Stimulated activated memory B cell treated with anti-CD40 and anti-IgM and Interleukin-4, amounts not matched to agents 10 μg/mL and 1 μg/mL and 100 μg/mL, for 72 hours (primary cell): ENCODE results near the gene PLPPR1.

Experiments used
- ATAC-seq: fragments of 150-1000 bp; cut with Tn5 transposase; 2 replicates; pipeline ENCODE4 v1.10.0; 2021
- H3K27ac Mint-ChIP-seq: one replicate; pipeline ENCODE4 v1.8.0; 2022; ENCODE audit warnings: mild to moderate bottlenecking, mixed read lengths
- H3K27me3 Mint-ChIP-seq: one replicate; pipeline ENCODE4 v1.8.0; 2022; ENCODE audit warnings: mixed read lengths
- H3K36me3 Mint-ChIP-seq: one replicate; pipeline ENCODE4 v1.8.0; 2022; ENCODE audit warnings: mixed read lengths
- H3K4me1 Mint-ChIP-seq: one replicate; pipeline ENCODE4 v1.8.0; 2022; ENCODE audit warnings: mixed read lengths
- H3K4me3 Mint-ChIP-seq: one replicate; pipeline ENCODE4 v1.8.0; 2022; ENCODE audit warnings: mild to moderate bottlenecking, moderate library complexity, mixed read lengths
- H3K9me3 Mint-ChIP-seq: one replicate; pipeline ENCODE4 v1.8.0; 2022; ENCODE audit warnings: mixed read lengths

Gene PLPPR1

GRCh38 chr9:101337237-101337636 is 308.7 kb downstream of the PLPPR1 start:
- Mint-ChIP-seq H3K27ac (no peak overlapping the region), H3K4me3 (no peak overlapping the region), H3K9me3 (no peaks in the 10 kb centered on the region), H3K4me1 (no peaks in the 10 kb centered on the region), H3K36me3 (no peaks in the 10 kb centered on the region), H3K27me3 (peaks cover 36% of the 10 kb centered on the region)
- ATAC-seq: no peak

- H3K4me3 Mint-ChIP-seq: no peak overlapping the region
- H3K27me3 Mint-ChIP-seq: peaks cover 34% of the 10 kb centered on the region
- no peaks in the 10 kb centered on the region for H3K9me3 Mint-ChIP-seq
Measured at GRCh38 chr9:101341958-101342357, 313.4 kb downstream of the PLPPR1 start.

GRCh38 chr9:101342595-101342994 is 314.1 kb downstream of the PLPPR1 start:
- no peaks in the 10 kb centered on the region for H3K9me3 Mint-ChIP-seq
- no peaks in the 10 kb centered on the region for H3K36me3 Mint-ChIP-seq
- H3K4me3 Mint-ChIP-seq: no peak overlapping the region
- peaks cover 34% of the 10 kb centered on the region for H3K27me3 Mint-ChIP-seq
- H3K4me1 Mint-ChIP-seq: no peaks in the 10 kb centered on the region
- no peak overlapping the region for H3K27ac Mint-ChIP-seq
- ATAC-seq: no peak

More at GRCh38 chr9:101341958-101342357, 313.4 kb downstream of the PLPPR1 start:
- Mint-ChIP-seq H3K36me3 (no peaks in the 10 kb centered on the region), H3K27ac (no peak overlapping the region), H3K4me1 (no peaks in the 10 kb centered on the region)
- no peak for ATAC-seq

DNA sequence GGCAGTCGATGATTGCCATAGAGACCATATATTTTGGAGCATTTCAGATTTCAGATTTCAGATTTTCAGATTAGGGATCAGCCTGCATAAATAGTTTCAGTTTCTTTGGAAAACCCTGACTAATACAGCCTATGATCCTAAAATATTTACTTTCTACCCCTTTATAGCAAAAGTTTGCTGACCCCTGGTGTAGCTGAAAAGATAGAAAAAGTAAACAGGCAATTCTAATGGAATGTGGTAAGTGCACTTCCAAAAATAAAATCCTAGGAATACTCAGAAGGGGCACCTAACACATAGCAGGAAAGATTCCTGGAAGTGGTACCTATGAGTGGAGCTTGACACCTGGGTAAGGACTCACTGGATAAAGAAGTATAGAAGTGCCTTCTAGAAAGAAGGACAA is 321.8 kb downstream of the PLPPR1 start:
- no peaks in the 10 kb centered on the region for H3K4me1 Mint-ChIP-seq
- H3K27me3 Mint-ChIP-seq: peaks cover 25% of the 10 kb centered on the region
- H3K27ac Mint-ChIP-seq: no peak overlapping the region
- H3K4me3 Mint-ChIP-seq: no peak overlapping the region
- no peak for ATAC-seq
- no peaks in the 10 kb centered on the region for H3K36me3 Mint-ChIP-seq
- peaks cover 4% of the 10 kb centered on the region for H3K9me3 Mint-ChIP-seq

GRCh38 chr9:101352892-101353463 is 324.5 kb downstream of the PLPPR1 start:
- no peaks in the 10 kb centered on the region for H3K4me1 Mint-ChIP-seq
- no peak overlapping the region for H3K27ac Mint-ChIP-seq
- peaks cover 17% of the 10 kb centered on the region for H3K27me3 Mint-ChIP-seq
- H3K9me3 Mint-ChIP-seq: peaks cover 4% of the 10 kb centered on the region
- no peak for ATAC-seq
- H3K4me3 Mint-ChIP-seq: no peak overlapping the region
- no peaks in the 10 kb centered on the region for H3K36me3 Mint-ChIP-seq

GRCh38 chr9:101353683-101354082 is 325.2 kb downstream of the PLPPR1 start:
- no peak overlapping the region for H3K27ac Mint-ChIP-seq
- ATAC-seq: no peak
- no peak overlapping the region for H3K4me3 Mint-ChIP-seq
- peaks cover 15% of the 10 kb centered on the region for H3K27me3 Mint-ChIP-seq
- H3K4me1 Mint-ChIP-seq: no peaks in the 10 kb centered on the region
- H3K9me3 Mint-ChIP-seq: peaks cover 4% of the 10 kb centered on the region
- no peaks in the 10 kb centered on the region for H3K36me3 Mint-ChIP-seq

- Mint-ChIP-seq H3K36me3 (no peaks in the 10 kb centered on the region), H3K4me1 (no peaks in the 10 kb centered on the region), H3K4me3 (no peak overlapping the region), H3K27me3 (peaks cover 12% of the 10 kb centered on the region), H3K27ac (no peak overlapping the region), H3K9me3 (no peaks in the 10 kb centered on the region)
- no peak for ATAC-seq
Measured at GRCh38 chr9:101354143-101354764, 325.7 kb downstream of the PLPPR1 start.

GRCh38 chr9:101354765-101355708 is 326.5 kb downstream of the PLPPR1 start:
- no peaks in the 10 kb centered on the region for H3K4me1 Mint-ChIP-seq
- H3K9me3 Mint-ChIP-seq: no peaks in the 10 kb centered on the region
- no peak overlapping the region for H3K27ac Mint-ChIP-seq
- peaks cover 12% of the 10 kb centered on the region for H3K27me3 Mint-ChIP-seq
- ATAC-seq: no peak
- no peak overlapping the region for H3K4me3 Mint-ChIP-seq
- no peaks in the 10 kb centered on the region for H3K36me3 Mint-ChIP-seq

DNA sequence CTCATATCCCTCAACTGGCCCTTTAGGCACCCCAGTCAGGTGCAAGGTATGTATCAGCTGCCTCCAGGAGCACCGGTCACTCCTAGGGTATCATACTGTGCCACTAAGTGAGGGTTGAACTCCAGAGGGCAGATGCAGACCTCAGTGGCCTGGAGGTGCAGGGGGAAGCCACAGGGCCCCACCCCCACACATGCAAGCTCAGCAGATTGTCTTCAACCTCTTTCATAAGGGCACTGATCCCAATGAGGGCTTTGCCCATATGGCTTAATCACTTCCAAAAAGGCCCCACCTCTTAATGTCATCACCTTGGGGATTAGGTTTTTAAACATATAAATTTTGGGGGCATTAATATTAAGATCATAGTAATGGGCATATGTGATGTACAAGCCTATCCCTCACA is 328.1 kb downstream of the PLPPR1 start:
- no peak overlapping the region for H3K4me3 Mint-ChIP-seq
- H3K27ac Mint-ChIP-seq: no peak overlapping the region
- no peak for ATAC-seq
- peaks cover 12% of the 10 kb centered on the region for H3K27me3 Mint-ChIP-seq
- no peaks in the 10 kb centered on the region for H3K36me3 Mint-ChIP-seq
- no peaks in the 10 kb centered on the region for H3K9me3 Mint-ChIP-seq
- H3K4me1 Mint-ChIP-seq: no peaks in the 10 kb centered on the region

- H3K9me3 Mint-ChIP-seq: no peaks in the 10 kb centered on the region
- H3K27ac Mint-ChIP-seq: no peak overlapping the region
- no peaks in the 10 kb centered on the region for H3K27me3 Mint-ChIP-seq
- ATAC-seq: no peak
- H3K4me1 Mint-ChIP-seq: no peaks in the 10 kb centered on the region
- no peak overlapping the region for H3K4me3 Mint-ChIP-seq
- H3K36me3 Mint-ChIP-seq: no peaks in the 10 kb centered on the region
Measured at GRCh38 chr9:101359679-101360078, 331.2 kb downstream of the PLPPR1 start.

GRCh38 chr9:101360647-101361046 is 332.1 kb downstream of the PLPPR1 start:
- Mint-ChIP-seq H3K4me1 (no peaks in the 10 kb centered on the region), H3K27me3 (no peaks in the 10 kb centered on the region), H3K36me3 (no peaks in the 10 kb centered on the region), H3K9me3 (no peaks in the 10 kb centered on the region), H3K27ac (no peak overlapping the region), H3K4me3 (no peak overlapping the region)
- no peak for ATAC-seq

DNA sequence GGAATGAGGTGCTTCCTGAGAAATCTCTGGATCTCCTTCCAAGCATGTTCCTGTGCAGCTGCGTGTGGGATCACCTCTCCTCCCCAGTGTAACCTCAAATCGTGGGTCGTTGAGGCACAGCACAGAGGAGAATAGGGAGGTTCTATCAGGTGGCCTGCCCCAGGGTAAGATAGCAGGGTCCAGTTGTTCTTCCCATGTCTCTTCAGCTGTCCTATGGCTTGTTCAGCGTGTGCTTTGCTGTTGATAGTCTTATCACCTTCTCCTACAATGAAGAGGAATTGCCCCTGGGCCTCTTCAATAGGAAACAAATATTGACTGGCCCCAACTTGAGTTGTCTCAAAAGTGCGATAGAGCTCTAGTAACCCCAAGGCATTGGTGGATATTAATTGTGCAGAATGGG is 333.9 kb downstream of the PLPPR1 start:
- H3K27me3 Mint-ChIP-seq: no peaks in the 10 kb centered on the region
- no peaks in the 10 kb centered on the region for H3K9me3 Mint-ChIP-seq
- H3K36me3 Mint-ChIP-seq: no peaks in the 10 kb centered on the region
- ATAC-seq: no peak
- H3K27ac Mint-ChIP-seq: no peak overlapping the region
- H3K4me1 Mint-ChIP-seq: no peaks in the 10 kb centered on the region
- H3K4me3 Mint-ChIP-seq: no peak overlapping the region

GRCh38 chr9:101365181-101365580 is 336.7 kb downstream of the PLPPR1 start:
- Mint-ChIP-seq H3K27me3 (no peaks in the 10 kb centered on the region), H3K36me3 (no peaks in the 10 kb centered on the region), H3K4me1 (no peaks in the 10 kb centered on the region), H3K9me3 (no peaks in the 10 kb centered on the region), H3K4me3 (no peak overlapping the region), H3K27ac (no peak overlapping the region)
- ATAC-seq: no peak

DNA sequence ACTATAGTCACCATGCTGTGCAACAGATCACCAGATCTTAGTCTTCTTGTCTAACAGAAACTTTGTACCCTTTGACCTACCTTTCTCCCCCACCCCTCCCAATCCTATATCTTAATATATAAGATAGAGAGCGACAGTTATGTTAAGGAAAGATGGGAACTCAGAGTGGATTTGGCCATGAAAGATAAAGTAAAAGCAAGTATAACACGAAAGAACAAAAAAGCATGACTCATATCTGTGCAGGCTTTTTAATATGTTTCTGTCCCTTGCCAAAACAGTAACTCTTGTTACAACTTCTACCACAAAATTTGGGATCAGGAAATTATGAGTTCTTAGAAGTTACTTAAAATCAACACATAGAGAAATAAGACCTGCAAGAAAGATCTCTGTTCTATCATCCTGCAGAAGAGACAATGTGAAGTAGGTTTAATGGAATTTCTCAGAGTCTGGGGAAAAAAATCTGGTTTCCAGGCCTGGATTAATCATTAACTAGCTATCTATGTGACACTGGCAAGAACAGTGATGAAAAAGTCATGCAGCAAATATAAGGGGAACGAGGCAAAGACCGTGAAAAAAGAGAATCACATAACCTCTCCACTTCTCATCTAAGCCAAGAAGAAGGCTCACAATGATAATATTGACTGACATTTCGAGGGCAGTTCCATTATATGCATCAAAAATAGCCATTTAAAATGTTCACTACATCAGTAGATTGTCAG is 337.7 kb downstream of the PLPPR1 start:
- no peaks in the 10 kb centered on the region for H3K36me3 Mint-ChIP-seq
- no peaks in the 10 kb centered on the region for H3K9me3 Mint-ChIP-seq
- H3K27me3 Mint-ChIP-seq: no peaks in the 10 kb centered on the region
- H3K27ac Mint-ChIP-seq: no peak overlapping the region
- no peaks in the 10 kb centered on the region for H3K4me1 Mint-ChIP-seq
- H3K4me3 Mint-ChIP-seq: no peak overlapping the region
- no peak for ATAC-seq

- Mint-ChIP-seq H3K4me3 (no peak overlapping the region), H3K9me3 (no peaks in the 10 kb centered on the region), H3K27ac (no peak overlapping the region), H3K36me3 (no peaks in the 10 kb centered on the region), H3K4me1 (no peaks in the 10 kb centered on the region), H3K27me3 (no peaks in the 10 kb centered on the region)
- no peak for ATAC-seq
Measured at GRCh38 chr9:101367323-101367722, 338.8 kb downstream of the PLPPR1 start.
